SK-N-SH (cell line): ENCODE measurements around the gene UGT1A10.

ENCODE experiments used
- CHD2 ChIP-seq: fragments of 150-350 bp; IDR thresholded peaks from 2 replicates; pipeline ENCODE4 v1.6.1; 2018; ENCODE audit warnings: low read length; ENCODE audit not compliant: partially characterized antibody
- CTCF ChIP-seq: fragments of 200-600 bp; sonication (generic); IDR thresholded peaks from 2 replicates; pipeline ENCODE4 v1.6.1; 2017; ENCODE audit warnings: antibody characterized with exemption, mild to moderate bottlenecking, moderate library complexity
- ELF1 ChIP-seq: IDR thresholded peaks from 2 replicates; pipeline ENCODE4 v1.4.0; 2012
- GABPA ChIP-seq: IDR thresholded peaks from 2 replicates; pipeline ENCODE4 v1.4.0; 2012; ENCODE audit warnings: low read depth, mild to moderate bottlenecking
- POLR2AphosphoS5 ChIP-seq: IDR thresholded peaks from 2 replicates; pipeline ENCODE4 v1.6.1; 2012; ENCODE audit warnings: low read depth, low read length
- RFX5 ChIP-seq: IDR thresholded peaks from 2 replicates; pipeline ENCODE4 v1.6.1; 2012; ENCODE audit warnings: mild to moderate bottlenecking, improper control_type of control experiment, low read length
- RXRA ChIP-seq: IDR thresholded peaks from 2 replicates; pipeline ENCODE4 v1.4.0; 2012; ENCODE audit warnings: low read depth, mild to moderate bottlenecking, borderline replicate concordance
- SIN3A ChIP-seq: IDR thresholded peaks from 2 replicates; pipeline ENCODE4 v1.6.1; 2012; ENCODE audit warnings: low read depth, mild to moderate bottlenecking, low read length, moderate library complexity, borderline replicate concordance
- SMC3 ChIP-seq: IDR thresholded peaks from 2 replicates; pipeline ENCODE4 v1.6.1; 2012; ENCODE audit warnings: low read depth, low read length, improper control_type of control experiment
- TCF12 ChIP-seq: IDR thresholded peaks from 2 replicates; pipeline ENCODE4 v1.4.0; 2012
- YY1 ChIP-seq: IDR thresholded peaks from 2 replicates; pipeline ENCODE4 v1.4.0; 2012; ENCODE audit warnings: low read depth, mild to moderate bottlenecking
- TF ChIP-seq, protein P1 (sequence below): IDR thresholded peaks from 2 replicates; pipeline ENCODE4 v1.4.0; 2012; ENCODE audit warnings: low read depth, borderline replicate concordance
- TF ChIP-seq, protein P2 (sequence below): fragments of 150-350 bp; IDR thresholded peaks from 2 replicates; pipeline ENCODE4 v1.6.1; 2016; ENCODE audit warnings: mild to moderate bottlenecking, low read depth, low read length
- TF ChIP-seq, protein P3 (sequence below): IDR thresholded peaks from 2 replicates; pipeline ENCODE4 v1.6.1; 2012; ENCODE audit warnings: mild to moderate bottlenecking, low read depth, low read length, moderate library complexity

DNA sequence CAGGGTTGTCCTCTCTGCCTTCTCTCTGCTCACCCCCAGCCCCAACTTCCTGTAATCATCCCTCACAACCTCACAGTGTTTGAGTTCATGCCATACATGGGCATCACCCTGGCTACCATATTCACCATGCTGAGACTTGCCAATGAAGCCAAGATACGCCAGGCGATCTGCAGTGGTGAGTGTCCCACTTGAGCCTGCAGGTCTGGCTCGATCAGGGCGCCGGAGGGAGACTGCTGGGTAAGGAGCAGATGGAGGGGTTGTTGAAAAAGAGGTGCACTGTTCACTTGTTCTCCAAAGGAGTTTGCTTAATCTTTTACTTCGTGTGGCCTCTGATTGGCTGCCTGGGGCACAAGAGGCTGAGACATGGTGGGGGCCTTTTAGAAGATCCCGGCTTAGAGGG is 156.5 kb downstream of the UGT1A10 start:
- TF ChIP-seq, protein P1, sequence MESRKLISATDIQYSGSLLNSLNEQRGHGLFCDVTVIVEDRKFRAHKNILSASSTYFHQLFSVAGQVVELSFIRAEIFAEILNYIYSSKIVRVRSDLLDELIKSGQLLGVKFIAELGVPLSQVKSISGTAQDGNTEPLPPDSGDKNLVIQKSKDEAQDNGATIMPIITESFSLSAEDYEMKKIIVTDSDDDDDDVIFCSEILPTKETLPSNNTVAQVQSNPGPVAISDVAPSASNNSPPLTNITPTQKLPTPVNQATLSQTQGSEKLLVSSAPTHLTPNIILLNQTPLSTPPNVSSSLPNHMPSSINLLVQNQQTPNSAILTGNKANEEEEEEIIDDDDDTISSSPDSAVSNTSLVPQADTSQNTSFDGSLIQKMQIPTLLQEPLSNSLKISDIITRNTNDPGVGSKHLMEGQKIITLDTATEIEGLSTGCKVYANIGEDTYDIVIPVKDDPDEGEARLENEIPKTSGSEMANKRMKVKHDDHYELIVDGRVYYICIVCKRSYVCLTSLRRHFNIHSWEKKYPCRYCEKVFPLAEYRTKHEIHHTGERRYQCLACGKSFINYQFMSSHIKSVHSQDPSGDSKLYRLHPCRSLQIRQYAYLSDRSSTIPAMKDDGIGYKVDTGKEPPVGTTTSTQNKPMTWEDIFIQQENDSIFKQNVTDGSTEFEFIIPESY, result no peak
- no peak for TF ChIP-seq CTCF
- no peak for TF ChIP-seq YY1
- TF ChIP-seq, protein P2, sequence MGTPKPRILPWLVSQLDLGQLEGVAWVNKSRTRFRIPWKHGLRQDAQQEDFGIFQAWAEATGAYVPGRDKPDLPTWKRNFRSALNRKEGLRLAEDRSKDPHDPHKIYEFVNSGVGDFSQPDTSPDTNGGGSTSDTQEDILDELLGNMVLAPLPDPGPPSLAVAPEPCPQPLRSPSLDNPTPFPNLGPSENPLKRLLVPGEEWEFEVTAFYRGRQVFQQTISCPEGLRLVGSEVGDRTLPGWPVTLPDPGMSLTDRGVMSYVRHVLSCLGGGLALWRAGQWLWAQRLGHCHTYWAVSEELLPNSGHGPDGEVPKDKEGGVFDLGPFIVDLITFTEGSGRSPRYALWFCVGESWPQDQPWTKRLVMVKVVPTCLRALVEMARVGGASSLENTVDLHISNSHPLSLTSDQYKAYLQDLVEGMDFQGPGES, result no peak
- TF ChIP-seq SMC3, result no peak
- TF ChIP-seq TCF12, result no peak
- no peak for TF ChIP-seq GABPA
- no peak for TF ChIP-seq CHD2
- TF ChIP-seq ELF1, result no peak
- TF ChIP-seq, protein P3, sequence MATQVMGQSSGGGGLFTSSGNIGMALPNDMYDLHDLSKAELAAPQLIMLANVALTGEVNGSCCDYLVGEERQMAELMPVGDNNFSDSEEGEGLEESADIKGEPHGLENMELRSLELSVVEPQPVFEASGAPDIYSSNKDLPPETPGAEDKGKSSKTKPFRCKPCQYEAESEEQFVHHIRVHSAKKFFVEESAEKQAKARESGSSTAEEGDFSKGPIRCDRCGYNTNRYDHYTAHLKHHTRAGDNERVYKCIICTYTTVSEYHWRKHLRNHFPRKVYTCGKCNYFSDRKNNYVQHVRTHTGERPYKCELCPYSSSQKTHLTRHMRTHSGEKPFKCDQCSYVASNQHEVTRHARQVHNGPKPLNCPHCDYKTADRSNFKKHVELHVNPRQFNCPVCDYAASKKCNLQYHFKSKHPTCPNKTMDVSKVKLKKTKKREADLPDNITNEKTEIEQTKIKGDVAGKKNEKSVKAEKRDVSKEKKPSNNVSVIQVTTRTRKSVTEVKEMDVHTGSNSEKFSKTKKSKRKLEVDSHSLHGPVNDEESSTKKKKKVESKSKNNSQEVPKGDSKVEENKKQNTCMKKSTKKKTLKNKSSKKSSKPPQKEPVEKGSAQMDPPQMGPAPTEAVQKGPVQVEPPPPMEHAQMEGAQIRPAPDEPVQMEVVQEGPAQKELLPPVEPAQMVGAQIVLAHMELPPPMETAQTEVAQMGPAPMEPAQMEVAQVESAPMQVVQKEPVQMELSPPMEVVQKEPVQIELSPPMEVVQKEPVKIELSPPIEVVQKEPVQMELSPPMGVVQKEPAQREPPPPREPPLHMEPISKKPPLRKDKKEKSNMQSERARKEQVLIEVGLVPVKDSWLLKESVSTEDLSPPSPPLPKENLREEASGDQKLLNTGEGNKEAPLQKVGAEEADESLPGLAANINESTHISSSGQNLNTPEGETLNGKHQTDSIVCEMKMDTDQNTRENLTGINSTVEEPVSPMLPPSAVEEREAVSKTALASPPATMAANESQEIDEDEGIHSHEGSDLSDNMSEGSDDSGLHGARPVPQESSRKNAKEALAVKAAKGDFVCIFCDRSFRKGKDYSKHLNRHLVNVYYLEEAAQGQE, result no peak
- no peak for TF ChIP-seq POLR2AphosphoS5
- TF ChIP-seq RFX5, result no peak
- TF ChIP-seq SIN3A, result no peak
- TF ChIP-seq RXRA, result no peak
